HepG2 (cell line): ENCODE results near the gene PIP5KL1. TPM values are rescaled to one million over a fixed set of nuclear protein-coding genes. Genes with fewer than 3 reads are reported as not detected.

Experiments
- CTCF ChIP-seq: sonication (generic); formaldehyde crosslinking; IDR thresholded peaks from 2 replicates; pipeline ENCODE4 v1.5.0; 2020; ENCODE audit warnings: mild to moderate bottlenecking, missing genetic modification reagents, moderate library complexity
- EP300 ChIP-seq, 3 experiments: sonication (generic) in 1 of 3; formaldehyde crosslinking in 1 of 3; IDR thresholded peaks; 2 replicates each; pipeline versions ENCODE4 v1.5.1 to v1.6.1; 2011 to 2020; ENCODE audit warnings: low read depth in 2 of 3, low read length in 2 of 3, borderline replicate concordance in 1 of 3, improper control_type of control experiment in 1 of 3, mild to moderate bottlenecking in 1 of 3, missing genetic modification reagents in 1 of 3, moderate library complexity in 1 of 3
- NCOA2 ChIP-seq: sonication (generic); formaldehyde crosslinking; IDR thresholded peaks from 2 replicates; pipeline ENCODE4 v1.8.0; 2022; ENCODE audit warnings: inconsistent platforms
- PATZ1 ChIP-seq: sonication (generic); formaldehyde crosslinking; IDR thresholded peaks from 2 replicates; pipeline ENCODE4 v1.4.0; 2020; ENCODE audit warnings: missing genetic modification reagents
- PHF21A ChIP-seq: sonication (generic); formaldehyde crosslinking; IDR thresholded peaks from 2 replicates; pipeline ENCODE4 v1.5.0; 2020; ENCODE audit warnings: mild to moderate bottlenecking, missing genetic modification reagents
- SALL1 ChIP-seq: sonication (generic); formaldehyde crosslinking; IDR thresholded peaks from 2 replicates; pipeline ENCODE4 v1.8.0; 2022; ENCODE audit warnings: mild to moderate bottlenecking, missing genetic modification reagents
- SIX4 ChIP-seq: sonication (generic); formaldehyde crosslinking; IDR thresholded peaks from 2 replicates; pipeline ENCODE4 v1.4.0; 2020; ENCODE audit warnings: missing genetic modification reagents
- TBX2 ChIP-seq: sonication (generic); formaldehyde crosslinking; IDR thresholded peaks from 2 replicates; pipeline ENCODE4 v1.5.0; 2020; ENCODE audit warnings: missing genetic modification reagents, mild to moderate bottlenecking, borderline replicate concordance
- TFDP2 ChIP-seq: sonication (generic); formaldehyde crosslinking; IDR thresholded peaks from 2 replicates; pipeline ENCODE4 v1.4.0; 2020; ENCODE audit warnings: missing genetic modification reagents
- USF2 ChIP-seq, 2 experiments: sonication (generic) in 1 of 2; formaldehyde crosslinking in 1 of 2; IDR thresholded peaks; 2 replicates each; pipeline versions ENCODE4 v1.5.1 to v1.6.1; 2011 to 2020; ENCODE audit warnings: borderline replicate concordance in 1 of 2, low read depth in 1 of 2, low read length in 1 of 2, mild to moderate bottlenecking in 1 of 2, missing genetic modification reagents in 1 of 2, moderate library complexity in 1 of 2
- polyA plus RNA-seq, 8 experiments: library from polyadenylated mRNA; depleted of rRNA in 3 of 8; stranded (reverse) in 7 of 8; unstranded in 1 of 8; fragments of >200 nt; fragmentation: Illumina TruSeq in 4 of 8; extraction: Trizol in 4 of 8; gene quantifications; 2 replicates each; pipeline versions ENCODE4 v1.2.1 to v1.2.3, GENCODE V29; 2011 to 2016; ENCODE audit warnings: low read depth in 4 of 8, missing spikeins in 1 of 8, mixed read lengths in 1 of 8; ENCODE audit not compliant: insufficient read depth in 1 of 8
- total RNA-seq, 5 experiments: library from RNA; depleted of rRNA; stranded (reverse); fragments of >200 nt; fragmentation: Illumina TruSeq; extraction: Trizol; gene quantifications; 2 replicates each; pipeline ENCODE4 v1.2.3, GENCODE V29; 2016; ENCODE audit warnings: low read depth in 1 of 5

PIP5KL1 gene
- total and polyA plus RNA-seq, 2 of the 13 experiments (the other 11 are each of a cell fraction or from before 2014, with no cell fraction given) = 0.20 to 0.49 TPM

- TF ChIP-seq SALL1 (CRISPR knock-in tag) = peak; percentile 11; the same call in 1 of the 2 replicates
- TF ChIP-seq NCOA2 = 0 out of 2 replicates have a peak, but pooled peaks have one; percentile 22
- peak; percentile 47 for TF ChIP-seq USF2 (IDR thresholded peaks at IDR 0.05; ENCODE audit: low read depth, low read length)
- TF ChIP-seq USF2 (CRISPR knock-in tag; IDR thresholded peaks at IDR 0.05; ENCODE audit: borderline replicate concordance) = peak; percentile 70; the same call in 1 of the 2 replicates
- TF ChIP-seq TFDP2 (CRISPR knock-in tag) = no peak
- peak; percentile 88 for TF ChIP-seq PATZ1 (CRISPR knock-in tag)
- peak; percentile 34 for TF ChIP-seq CTCF (CRISPR knock-in tag)
- peak; percentile 57; the same call in 1 of the 2 replicates for TF ChIP-seq PHF21A (CRISPR knock-in tag)
- TF ChIP-seq EP300 (IDR thresholded peaks at IDR 0.05; ENCODE audit: low read depth in 2 of 2, low read length in 2 of 2) = peak in 1 of 2 experiments; percentile 29; a peak in 1 of 4 replicates
- no peak for TF ChIP-seq EP300 (CRISPR knock-in tag; IDR thresholded peaks at IDR 0.05; ENCODE audit: borderline replicate concordance)
- peak; percentile 57; the same call in 1 of the 2 replicates for TF ChIP-seq SIX4 (CRISPR knock-in tag)
- TF ChIP-seq TBX2 (CRISPR knock-in tag) = peak; percentile 48; the same call in 1 of the 2 replicates
Observed at GRCh38 chr9:127946728-127947127, 16.2 kb upstream of the PIP5KL1 start (continued).
